ENCODE measurements around the gene CCDC116.
A peak's percentile ranks its signal among the peaks of the same experiment; 100 is the strongest.
"Not testable (repeated sequence)": the region's sequence is repeated elsewhere in the genome, so short reads cannot be mapped to it uniquely, and the experiment has no call there.

The CCDC116 gene

DNA sequence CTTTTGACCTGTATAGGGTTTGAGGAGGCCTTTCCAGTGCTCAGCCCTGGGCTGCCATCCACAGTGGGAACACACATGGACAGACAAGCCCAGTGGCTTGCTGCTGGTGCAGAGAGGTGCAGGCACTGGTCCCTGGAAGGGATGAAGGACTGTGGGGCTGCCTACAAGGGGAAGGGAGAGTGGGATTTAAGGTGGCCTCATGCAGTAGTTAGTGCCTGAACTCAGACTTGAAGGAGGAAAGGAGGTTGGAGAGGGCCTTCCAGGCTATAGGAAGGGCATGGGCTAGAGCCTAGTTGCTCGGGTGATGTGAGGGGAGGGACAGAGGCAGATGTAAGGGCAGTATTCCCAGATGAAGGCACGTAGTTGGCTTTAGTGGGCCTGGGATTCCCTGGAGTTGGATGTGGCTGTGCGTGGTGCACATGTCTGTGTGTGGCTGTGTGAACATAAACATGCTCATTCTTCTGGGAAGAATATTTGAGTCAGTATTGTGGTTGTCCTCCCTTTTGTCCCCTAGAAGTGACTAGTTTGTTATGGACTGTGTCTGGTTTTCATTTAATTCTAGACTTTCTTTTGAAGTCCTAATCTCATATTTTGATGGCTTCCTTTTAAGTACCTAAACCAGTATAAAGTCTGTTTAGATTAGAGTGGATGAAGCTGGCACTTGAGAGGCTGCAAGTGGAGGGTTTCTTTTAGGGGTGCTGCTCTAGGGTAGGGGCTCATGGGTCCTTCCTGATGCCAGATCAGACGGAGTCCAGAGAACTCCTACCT, 21.2 kb upstream of the CCDC116 start:
- DNase-seq: no peak

DNA sequence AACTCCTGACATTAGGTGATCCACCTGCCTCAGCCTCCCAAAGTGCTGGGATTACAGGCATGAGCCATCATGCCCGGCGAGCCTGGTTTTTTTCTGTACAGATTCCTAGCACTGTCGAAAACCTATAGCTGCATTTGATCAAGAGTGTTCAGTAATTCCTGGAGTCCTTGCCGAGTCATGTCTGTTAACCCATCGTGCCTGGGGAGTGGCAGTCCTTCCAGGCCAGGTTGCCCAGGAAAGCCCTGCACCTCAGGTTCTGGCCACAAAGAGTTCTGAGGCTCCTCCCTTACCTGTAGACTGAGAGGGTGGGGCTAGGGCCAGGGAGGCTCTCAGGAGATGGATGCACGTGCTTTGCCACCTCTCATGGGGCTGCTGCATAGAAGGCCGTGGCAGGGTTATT, 19.7 kb upstream of the CCDC116 start:
- no peak for DNase-seq

DNA sequence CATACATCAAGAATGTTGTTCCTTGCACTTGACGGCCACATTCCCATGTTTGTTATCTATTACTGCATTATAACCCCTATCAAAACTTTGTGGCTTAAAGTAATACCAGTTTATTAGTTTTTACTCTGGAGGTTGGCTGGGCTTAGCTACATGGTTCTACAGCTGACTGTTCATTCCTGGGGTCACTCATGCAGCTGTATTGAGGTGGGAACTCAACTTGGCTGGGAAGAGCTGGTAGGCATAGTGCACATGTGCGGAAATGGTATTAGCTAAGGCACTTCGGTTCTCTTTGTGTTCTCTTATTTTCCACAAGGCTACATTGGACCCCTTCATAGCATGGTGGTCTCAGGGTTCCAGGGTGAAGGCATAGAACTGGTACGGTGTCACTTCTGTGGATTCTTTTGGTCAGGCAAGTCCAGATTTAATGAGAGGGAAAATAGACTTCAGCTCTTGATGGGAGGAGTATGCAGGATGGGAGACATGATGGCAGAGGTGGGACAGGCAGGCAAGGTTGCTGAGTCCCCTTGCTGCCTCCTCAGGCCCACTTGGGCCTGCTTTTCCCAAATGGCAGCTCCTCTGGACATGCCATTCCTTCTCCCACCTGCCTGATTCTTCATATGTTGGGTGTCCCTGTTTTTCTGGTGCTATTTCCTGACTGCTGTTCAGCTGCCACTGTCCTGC, 18.9 kb upstream of the CCDC116 start:
- DNase-seq: no peak

DNA sequence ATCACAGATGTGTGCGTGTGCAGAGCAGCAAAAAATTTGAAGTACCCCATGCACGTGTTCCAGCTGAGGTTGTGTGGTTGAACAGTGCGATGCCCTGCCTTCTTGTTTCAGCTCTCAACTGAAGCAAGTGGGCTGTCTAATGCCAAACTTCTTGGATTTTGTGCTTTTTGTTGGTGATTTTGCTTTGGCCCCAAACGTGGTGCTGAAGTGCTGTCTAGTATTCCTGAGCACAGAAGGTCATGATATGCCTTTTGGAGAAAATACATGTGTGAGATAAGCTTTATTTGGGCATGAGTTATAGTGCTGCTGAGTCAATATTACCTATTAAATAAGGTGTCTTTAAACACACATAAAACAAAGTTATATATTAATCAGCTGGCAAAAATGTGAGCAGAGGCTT, 16.8 kb upstream of the CCDC116 start:
- no peak for DNase-seq

DNA sequence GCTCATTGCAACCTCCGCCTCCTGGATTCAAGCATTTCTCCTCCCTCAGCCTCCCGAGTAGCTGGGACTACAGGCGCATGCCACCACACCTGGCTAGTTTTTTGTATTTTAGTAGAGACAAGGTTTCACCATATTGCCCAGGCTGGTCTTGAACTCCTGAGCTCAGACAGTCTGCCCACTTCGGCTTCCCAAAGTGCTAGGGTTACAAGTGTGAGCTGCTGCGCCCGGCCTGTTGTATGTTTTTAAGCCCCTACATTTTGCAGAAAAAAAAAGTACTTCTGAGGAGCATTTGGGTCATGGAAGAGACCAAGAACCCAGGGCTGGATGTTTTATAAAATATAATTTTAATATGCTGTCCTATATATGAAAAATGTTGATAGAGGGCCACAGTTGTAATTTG, 15.2 kb upstream of the CCDC116 start:
- DNase-seq: not testable (repeated sequence)

DNA sequence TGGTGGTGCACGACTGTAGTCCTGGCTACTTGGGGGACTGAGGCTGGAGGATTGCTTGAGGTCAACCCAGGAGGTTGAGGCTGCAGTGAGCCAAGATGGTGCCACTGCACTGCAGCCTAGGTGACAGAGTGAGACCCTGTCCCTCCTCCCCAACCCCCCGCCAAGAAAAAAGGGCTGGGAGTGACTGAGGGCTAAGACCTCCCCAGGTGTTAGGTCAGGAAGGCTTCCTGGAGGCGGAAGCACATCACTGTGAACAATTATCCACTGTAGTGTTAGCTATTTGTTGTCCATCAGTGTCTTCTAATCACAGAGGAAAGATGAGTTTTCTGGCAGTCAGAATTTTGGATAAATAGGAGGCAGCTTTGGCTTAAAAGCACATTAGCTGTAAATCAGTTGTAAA, 11.5 kb upstream of the CCDC116 start:
- no peak for DNase-seq

DNA sequence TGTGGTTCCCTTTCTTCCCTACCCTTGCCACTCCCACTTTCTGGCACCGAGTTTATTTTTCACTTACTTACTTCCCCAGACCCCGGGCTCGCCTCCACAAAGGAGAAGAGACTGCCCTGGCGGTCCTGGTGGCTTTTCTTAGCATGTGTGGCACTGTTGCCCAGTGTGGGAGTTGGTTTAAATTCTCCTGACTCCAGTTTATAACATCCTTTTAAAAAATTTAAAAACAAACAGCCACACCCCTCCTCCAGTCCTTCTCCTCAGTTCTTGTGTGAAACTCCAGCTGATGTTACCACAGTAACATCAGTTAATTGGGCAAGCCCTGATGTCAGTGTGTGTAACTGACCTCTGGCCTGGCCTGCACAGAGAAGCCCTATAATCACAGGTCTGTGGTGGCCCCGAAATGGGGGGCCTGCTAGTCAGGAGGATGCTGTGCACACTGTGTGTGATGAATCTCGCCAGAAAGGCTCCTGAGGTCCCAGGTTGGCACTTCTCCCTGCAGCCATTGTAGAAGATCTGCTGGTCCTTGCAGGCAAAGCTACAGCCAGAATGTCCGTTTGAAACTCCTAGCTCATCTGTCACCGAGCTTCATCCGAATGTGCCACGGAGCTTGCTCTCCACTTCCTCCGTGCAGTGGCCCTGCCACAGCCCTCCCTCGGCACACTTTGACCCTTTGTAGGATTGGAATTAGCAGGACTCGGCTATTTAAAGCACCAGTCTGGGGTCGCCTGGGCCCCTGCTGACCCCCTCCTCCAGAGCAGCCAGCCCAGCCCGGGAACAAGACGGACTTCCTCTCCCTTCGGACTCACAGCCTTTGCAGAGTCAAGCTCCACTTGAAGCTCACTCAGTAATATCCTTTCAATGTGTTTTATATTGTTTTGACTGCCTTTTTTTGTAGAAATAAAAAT, 10.3 kb upstream of the CCDC116 start:
- DNase-seq: no peak

DNA sequence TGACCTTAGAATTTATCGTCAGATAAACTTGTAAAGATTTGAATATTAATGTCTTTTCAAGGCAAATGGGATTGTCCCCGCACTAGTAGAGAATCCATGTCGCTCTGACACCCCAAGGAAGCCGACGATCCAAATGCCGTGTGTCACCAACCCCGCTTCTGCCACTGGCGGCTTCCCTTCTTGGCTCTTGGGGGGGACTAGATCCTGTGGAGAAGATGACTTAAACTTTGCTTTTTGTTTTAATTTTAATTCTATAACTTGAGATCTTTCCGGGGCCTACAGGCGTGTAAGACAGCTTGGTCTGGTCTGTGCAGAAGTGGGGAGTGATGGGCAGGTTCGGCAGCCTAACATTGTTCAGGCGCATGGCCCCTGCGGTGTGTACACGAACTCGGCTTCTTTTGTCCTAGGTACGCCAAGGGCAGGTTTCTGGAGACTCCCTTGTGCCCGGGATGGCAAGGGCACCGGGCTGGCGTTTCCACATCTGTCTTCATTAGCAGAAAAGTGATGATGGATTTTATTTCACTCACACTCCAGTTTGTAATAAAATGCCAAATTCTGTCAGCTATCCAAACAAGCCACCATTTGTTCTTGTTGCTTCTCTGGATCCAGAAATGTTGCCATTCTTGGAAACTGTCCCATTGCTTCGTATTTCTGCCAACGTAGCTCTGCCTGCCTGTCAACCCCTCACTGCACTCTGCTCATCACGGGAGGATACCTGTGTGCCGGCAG, 9.5 kb upstream of the CCDC116 start:
- DNase-seq: no peak

DNA sequence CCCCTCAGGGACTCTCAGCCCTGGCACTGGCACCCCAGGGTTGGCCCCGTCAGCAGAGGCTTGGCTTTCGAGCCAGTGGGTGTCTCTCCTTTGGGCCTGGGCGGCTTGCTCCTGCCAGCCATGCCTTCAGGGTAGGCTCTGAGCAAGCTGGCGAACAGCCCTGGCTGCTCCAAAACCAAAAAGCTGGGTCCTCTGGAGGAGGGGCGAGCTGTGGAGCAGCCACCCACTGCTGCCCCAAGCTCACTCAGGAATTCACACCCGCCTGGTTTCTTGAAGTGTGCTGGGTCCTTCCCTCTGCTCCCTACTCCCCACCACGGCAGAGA, 9.0 kb upstream of the CCDC116 start:
- no peak for DNase-seq

DNA sequence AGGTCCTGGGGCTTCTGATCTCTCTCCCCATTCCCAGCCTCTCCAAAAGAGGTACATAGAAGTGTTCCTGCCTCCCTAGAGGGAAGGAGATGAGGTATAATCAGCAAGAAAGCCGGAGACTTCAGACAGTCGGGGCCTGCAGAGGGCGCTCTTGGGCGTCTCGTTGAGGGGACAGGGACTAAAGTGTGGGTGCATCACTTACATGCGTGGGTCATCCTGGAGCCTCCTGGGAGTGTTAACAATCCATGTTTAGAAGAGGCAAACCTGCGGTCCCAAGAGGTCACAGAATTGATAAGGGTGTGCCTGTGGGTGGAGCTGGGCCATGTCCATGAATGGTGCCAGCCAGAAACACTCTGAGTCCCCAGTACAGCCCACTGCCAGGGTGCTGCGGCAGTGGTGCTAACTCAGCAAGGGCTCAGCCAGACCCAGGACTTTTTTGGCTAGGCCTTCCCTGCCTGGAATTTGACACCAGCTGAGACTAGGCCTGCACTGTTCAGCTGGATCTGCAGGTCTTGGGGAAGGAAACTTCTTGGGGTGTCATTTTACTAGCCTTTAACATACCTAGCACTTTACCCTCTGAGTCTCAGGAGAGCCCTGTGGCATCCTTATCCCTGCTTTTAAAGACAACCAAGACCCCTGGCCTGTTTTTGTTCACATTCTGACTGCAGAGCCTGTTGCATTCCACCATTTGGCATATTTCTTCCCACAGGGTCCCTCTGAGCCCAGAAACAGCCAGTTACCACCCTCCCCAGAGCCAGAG, 8.3 kb upstream of the CCDC116 start:
- DNase-seq: no peak

DNA sequence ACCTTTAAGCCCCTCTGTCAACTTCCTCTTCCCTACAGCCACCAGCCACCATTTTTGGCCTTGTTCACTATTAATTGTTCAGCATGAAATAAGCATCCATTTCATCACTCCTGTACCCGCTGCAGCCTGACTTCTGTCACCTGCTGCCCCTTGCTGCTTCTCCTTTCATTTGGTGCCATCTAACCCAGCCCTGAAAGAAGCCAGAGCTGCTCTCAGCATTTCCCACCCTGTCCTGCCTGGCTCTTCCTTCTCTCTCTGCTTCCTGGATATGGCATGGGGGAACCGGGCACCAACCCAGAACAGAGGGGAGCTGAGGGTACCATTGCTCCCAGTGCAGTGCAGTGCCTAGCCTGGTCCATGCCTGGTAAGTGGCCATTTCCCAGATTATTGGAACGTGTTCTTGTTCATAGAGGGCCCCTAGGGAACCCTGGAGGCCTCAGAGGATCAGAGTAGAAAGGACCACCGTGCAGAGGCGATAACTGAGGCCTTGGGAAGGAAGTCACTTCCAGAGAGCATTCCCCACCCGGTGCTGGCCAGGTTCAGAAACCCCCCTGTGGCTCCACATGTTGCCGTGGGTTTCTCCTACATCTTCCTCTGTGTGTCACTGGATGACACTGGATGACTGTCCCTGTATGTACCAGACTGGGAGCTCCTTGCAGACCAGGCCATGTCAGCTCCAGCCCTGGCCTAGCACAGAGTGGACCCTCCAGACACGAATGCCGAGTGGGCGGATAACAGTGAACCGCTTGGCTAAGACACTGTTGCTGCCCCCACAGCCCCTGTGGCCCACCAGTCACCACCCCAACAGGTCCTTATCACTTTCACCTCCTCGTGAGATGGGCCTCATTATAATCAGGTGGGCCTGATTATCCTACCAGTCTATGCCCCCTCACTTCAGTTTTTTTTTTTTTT, 7.4 kb upstream of the CCDC116 start:
- no peak for DNase-seq

DNA sequence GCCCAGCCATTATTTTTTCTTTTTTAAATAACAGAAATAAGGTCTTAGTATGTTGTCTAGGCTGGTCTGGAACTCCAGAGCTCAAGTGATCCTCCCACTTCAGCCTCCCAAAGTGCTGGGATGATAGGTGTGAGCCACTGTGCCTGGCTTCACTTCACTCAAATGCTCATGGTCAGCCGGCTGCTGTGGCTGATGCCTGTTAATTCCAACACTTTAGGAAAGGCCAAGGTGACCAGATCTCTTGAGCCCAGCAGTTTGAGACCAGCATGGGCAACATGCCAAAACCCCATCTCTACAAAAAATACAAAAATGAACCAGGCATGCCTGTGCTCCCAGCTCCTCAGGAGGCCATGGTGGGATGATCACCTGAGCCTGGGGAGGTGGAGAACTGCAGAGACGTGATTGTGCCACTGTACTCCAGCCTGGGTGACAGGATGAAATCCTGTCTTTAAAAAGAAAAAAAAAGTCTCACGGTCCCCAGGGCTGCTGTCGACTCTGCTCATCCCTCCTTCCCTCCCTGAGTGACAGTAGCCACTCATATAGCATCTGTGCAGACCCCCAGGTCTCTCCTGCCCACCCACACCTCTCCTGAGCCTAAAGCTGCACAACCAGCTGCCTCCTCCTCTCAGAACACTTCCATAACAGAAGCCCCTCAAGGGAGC, 6.4 kb upstream of the CCDC116 start:
- no peak for DNase-seq

DNA sequence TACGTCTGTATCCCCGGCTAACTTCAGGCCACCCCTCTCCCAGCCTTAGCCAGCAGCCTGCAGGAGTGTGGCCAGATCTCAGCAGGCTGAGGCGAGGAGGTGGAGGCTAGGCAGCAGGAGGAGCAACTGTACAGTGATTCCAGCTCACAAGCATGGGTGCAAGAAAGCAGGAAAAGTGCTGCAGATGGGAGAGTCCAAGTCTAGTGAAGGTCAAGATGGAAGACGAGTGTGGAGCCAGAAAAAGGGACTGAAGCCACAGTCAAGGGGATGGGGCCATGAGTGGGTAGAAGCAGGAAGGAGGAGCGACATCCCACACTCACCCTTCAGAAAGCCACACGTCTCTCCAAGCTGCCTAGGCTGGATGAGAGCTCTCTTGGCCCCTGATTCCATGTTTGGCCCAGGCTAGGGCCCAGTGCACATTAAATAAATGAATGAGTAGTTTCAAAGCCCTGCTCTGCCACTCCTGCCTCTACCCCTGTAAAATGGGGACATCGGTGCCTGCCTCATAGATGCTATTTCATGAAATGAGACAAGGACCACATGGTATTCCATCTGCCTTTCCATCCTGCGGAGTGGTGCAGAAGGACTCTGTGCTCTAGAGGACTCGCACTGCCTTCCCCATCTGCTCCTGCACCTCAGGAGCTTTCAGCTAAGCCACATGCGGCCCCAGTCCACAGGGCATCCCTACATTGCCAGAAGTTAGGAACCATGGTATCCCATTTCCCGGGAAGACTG, 5.7 kb upstream of the CCDC116 start:
- DNase-seq: no peak

DNA sequence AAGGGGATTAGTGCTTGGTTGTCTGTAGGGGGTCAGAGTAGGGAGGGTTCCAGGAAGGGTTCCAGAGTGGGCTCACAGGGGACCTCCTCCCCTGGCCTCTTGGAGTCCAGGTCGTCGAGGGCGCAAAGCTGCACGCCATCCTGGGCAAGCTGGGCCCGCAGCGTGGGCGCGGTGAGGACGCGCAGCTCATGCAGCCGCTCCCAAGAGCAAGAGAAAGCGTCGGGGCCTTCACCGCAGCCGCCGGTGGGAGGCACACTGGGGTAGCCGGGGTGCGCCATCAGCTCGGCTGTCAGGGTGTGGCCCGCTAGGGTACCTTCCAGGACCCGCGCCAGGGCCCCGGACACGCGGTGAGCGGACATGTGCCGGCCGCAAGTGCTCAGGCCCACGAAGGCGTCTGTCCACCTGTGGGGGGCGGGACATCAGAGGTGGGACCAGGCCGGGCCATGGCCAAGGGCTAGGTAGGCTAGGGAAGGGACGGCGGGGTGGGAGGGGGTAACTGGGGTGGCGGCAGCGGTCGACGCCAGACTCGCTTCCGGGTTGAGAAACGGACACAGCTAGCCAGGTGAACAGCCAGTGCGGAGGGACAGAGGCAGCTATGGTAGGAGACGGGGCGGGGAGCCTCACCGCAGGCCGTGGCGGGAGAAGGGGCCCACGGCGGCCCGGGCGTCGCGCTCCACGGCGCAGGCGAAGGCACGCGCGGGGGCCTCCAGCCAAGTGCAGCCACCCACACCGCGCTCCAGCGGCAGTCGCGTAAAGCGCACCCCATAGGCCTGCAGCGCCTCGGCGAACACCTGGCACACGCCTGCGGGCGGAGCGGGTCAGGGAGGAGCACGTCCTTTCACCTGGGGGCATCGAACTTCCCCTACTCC, 3.9 kb upstream of the CCDC116 start:
- DNase-seq: no peak

DNA sequence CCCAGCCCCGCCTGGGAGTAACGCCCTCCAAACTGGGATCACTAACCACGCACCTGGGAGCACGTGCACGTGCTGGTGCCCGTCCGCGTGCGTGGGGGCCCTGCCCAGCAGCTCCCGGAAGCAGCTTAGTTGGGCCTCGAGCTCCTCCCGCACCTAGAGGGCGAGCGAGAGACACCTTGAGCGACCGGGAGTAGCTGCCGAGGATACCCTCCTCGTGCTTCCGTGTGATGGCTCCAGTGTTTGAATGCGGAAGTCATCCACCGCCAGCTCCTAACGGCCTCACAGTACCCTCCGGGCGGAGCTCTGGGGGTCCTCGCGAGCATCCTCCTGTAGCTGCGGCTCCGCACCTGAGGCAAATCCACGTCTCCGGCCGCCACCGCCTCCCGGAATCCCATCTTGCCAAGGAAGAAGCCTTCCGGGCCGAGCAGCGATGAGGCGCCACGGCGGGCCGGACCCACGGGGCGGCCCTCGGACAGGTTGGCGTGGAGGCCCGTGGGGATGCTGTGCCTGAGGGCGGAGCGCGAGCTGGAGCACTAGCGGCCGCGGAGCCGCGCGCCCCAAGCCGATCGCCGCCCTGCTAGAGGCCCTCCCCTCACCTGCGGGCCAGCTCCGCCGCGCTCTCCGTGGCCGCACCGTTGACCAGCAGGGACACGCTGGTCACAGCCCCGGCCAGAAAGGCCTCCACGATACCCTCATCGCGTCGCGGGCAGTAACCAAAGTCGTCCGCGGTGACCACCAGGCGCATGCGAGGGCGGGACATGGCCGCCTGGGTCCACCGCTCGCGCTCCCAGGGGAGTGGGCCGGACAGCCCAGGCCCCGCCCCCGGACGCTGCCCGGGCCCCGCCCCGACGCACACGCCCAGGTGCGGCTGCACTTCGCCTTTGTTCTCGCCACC, 3.1 kb upstream of the CCDC116 start, which contains the start of gene YDJC:
Gene YDJC, minus strand, starts transcription at position 768 of the 895 bp plus-strand sequence. Its CDS starts 8 bp downstream, at position 760.
- DNase-seq: peak; percentile 95

DNA sequence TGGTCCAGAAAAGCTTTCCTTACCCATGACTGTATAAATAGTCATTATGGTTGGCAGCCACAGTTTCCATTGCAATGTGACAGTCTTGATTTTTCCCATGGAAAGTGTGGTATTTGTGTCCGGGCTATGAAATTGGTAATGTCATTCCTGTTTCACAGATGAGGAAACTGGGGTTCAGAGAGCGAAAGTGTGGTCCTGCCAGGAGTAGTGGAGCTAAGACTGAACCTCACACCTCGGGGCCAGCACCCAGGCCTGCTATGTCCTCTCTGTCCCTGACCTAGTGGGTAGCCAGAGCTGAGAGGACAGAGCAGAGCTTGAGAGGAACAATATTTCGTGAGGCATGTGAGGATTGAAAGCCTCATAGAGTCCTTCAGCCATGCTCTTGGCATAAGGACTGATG, 1.5 kb upstream of the CCDC116 start:
- DNase-seq: no peak

DNA sequence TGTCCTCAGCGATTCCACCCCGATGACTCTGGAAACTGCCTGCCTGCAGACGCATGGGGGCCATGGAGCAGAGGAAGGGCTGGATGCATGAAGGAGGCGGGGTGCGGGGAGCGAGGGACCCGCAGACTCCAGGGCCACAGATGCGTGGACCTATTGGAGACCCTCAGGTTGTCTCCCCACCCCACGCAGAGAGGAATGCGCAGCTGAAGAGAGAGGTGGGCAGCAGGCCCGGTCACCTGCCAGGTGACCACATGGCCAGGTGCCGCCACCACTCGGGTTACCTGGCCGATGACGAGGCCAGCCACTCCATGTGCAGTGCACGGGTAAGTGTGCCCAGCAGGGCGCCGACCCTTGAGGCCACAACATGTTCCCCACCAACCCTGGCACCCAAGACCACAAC, 371 bp downstream of the CCDC116 start:
- DNase-seq: no peak

DNA sequence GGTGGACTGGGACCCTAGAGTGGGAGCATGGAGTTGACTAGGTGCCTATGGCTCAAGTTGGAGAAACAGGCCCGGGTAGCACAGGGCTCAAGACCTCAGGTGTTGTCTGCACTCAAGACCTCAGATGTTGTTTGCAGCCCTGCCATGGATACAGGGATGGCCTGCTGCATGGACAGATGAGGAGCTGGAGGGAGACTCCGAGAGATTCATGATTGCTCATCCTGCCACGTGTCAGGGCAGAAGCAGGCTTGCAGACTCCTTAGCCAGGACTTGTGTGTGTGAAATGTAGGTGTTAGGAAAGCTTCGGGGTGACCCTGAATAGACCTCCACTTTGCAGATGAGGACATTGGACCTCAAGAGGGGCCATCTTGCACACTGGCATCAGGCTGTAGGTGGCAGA, 921 bp downstream of the CCDC116 start:
- no peak for DNase-seq
